ENCODE measurements around the gene KIF16B. TPM values are rescaled to one million over a fixed set of nuclear protein-coding genes. Genes with fewer than 3 reads are reported as not detected.

The KIF16B gene
- total RNA-seq, 1 experiment from 2014 or later: 7.0 TPM

DNA sequence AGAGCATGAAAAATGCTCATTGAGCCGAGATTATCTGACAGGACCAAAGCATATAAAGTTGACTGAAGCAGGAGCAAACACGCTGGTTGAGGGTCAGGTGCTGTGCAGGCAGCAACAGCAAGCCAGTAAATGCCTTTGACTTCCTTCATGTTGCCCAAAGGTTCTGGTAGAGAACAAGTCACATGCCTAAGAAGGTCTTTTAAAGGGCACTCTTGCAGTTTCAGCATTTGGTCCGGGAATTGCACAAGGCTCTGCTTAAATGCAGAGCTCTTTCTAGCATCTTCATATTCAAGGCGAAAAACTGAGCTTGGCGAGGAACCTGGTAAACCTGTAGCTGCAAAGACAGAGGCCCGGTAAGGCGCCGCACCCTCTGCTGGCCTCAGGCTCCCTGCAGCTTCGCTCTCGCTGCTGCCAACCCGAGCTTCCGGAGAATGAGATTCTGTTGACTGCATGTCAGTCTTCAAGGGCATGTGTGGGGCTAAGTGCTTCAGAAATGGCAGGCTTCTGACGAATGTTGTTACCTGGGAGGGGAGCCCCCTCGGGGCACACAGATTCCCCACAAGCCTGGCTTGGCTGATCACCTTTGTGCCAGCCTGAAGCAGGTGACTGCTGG is 205.2 kb downstream of the KIF16B start:
- DNase-seq (ENCODE audit: low read depth, low spot score) (no peak), ATAC-seq (no peak)
- no peak overlapping the region for H3K9ac ChIP-seq (ENCODE audit: low read length)
- no TSS peak for BruUV-seq (replicated peaks)
- ChIA-PET POLR2A (no interaction called here), CTCF (no interaction called here), RAD21 (ENCODE audit: low non-redundant PET in 1 of 2, low total read pairs in 2 of 2, uncharacterized antibody in 2 of 2, unreplicated experiment in 2 of 2) (no interaction called here)
- no peaks in the 10 kb centered on the region for H3K9me3 ChIP-seq (ENCODE audit: control insufficient read depth in 1 of 2, insufficient read depth in 1 of 2, low read depth in 1 of 2, low read length in 2 of 2)
- TF ChIP-seq TCF7L2 (IDR thresholded peaks at IDR 0.05; ENCODE audit: borderline replicate concordance, extremely low read depth, insufficient read depth, insufficient read length) (no peak), ZFX (IDR thresholded peaks at IDR 0.05) (no peak), ZBTB33 (IDR thresholded peaks at IDR 0.05; ENCODE audit: extremely low read depth, insufficient replicate concordance, low read length) (no peak), ELF1 (IDR thresholded peaks at IDR 0.05; ENCODE audit: borderline replicate concordance, low read depth) (no peak), CEBPB (IDR thresholded peaks at IDR 0.05; ENCODE audit: low read depth) (no peak), JUND (IDR thresholded peaks at IDR 0.05) (no peak), YY1 (IDR thresholded peaks at IDR 0.05; ENCODE audit: extremely low read depth, insufficient replicate concordance, low read depth, low read length) (no peak), REST (IDR thresholded peaks at IDR 0.05; ENCODE audit: low read depth) (no peak), SP1 (IDR thresholded peaks at IDR 0.05; ENCODE audit: low read depth) (no peak), RAD21 (IDR thresholded peaks at IDR 0.05; ENCODE audit: low read depth) (no peak), CBX3 (IDR thresholded peaks at IDR 0.05; ENCODE audit: low read depth) (no peak)
- TF ChIP-seq, protein P1, sequence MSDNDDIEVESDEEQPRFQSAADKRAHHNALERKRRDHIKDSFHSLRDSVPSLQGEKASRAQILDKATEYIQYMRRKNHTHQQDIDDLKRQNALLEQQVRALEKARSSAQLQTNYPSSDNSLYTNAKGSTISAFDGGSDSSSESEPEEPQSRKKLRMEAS (IDR thresholded peaks at IDR 0.05): no peak
- TF ChIP-seq, protein P2, sequence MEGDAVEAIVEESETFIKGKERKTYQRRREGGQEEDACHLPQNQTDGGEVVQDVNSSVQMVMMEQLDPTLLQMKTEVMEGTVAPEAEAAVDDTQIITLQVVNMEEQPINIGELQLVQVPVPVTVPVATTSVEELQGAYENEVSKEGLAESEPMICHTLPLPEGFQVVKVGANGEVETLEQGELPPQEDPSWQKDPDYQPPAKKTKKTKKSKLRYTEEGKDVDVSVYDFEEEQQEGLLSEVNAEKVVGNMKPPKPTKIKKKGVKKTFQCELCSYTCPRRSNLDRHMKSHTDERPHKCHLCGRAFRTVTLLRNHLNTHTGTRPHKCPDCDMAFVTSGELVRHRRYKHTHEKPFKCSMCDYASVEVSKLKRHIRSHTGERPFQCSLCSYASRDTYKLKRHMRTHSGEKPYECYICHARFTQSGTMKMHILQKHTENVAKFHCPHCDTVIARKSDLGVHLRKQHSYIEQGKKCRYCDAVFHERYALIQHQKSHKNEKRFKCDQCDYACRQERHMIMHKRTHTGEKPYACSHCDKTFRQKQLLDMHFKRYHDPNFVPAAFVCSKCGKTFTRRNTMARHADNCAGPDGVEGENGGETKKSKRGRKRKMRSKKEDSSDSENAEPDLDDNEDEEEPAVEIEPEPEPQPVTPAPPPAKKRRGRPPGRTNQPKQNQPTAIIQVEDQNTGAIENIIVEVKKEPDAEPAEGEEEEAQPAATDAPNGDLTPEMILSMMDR (IDR thresholded peaks at IDR 0.05 in 2 of 3, conservative IDR thresholded peaks at IDR 0.05 in 1 of 3; ENCODE audit: borderline replicate concordance in 1 of 3, insufficient read depth in 1 of 3, low read depth in 2 of 3, low read length in 2 of 3): no peak
- H2AFZ ChIP-seq (ENCODE audit: low read depth, low read length, poor library complexity, severe bottlenecking): no peak overlapping the region
- no peaks in the 10 kb centered on the region for H3K36me3 ChIP-seq (ENCODE audit: control insufficient read depth in 1 of 2, insufficient read depth in 2 of 2, low read length in 2 of 2)
- no peak overlapping the region for H3K4me2 ChIP-seq (ENCODE audit: low read length)
- no peaks in the 10 kb centered on the region for H3K79me2 ChIP-seq (ENCODE audit: insufficient read depth, low read length)
- H3K4me1 ChIP-seq (ENCODE audit: control insufficient read depth in 1 of 2, insufficient read depth in 2 of 2, low read length in 2 of 2): no peaks in the 10 kb centered on the region
- H3K4me3 ChIP-seq (replicated peaks in 1 of 2; ENCODE audit: low read depth in 1 of 2, low read length in 2 of 2): no peak overlapping the region
- H3K27me3 ChIP-seq (ENCODE audit: insufficient read depth, low read length): no peaks in the 10 kb centered on the region
- H3K27ac ChIP-seq (ENCODE audit: low read depth, low read length): no peak overlapping the region
- H3K9me2 ChIP-seq (ENCODE audit: insufficient read depth): no peaks in the 10 kb centered on the region
- H4K20me1 ChIP-seq (ENCODE audit: insufficient read depth): no peaks in the 10 kb centered on the region
- intact Hi-C loops (cut with micrococcal nuclease): no loop called here
